ENCODE measurements around the gene AHNAK.
"Not testable (repeated sequence)": the region's sequence is repeated elsewhere in the genome, so short reads cannot be mapped to it uniquely, and the experiment has no call there.

Gene AHNAK

DNA sequence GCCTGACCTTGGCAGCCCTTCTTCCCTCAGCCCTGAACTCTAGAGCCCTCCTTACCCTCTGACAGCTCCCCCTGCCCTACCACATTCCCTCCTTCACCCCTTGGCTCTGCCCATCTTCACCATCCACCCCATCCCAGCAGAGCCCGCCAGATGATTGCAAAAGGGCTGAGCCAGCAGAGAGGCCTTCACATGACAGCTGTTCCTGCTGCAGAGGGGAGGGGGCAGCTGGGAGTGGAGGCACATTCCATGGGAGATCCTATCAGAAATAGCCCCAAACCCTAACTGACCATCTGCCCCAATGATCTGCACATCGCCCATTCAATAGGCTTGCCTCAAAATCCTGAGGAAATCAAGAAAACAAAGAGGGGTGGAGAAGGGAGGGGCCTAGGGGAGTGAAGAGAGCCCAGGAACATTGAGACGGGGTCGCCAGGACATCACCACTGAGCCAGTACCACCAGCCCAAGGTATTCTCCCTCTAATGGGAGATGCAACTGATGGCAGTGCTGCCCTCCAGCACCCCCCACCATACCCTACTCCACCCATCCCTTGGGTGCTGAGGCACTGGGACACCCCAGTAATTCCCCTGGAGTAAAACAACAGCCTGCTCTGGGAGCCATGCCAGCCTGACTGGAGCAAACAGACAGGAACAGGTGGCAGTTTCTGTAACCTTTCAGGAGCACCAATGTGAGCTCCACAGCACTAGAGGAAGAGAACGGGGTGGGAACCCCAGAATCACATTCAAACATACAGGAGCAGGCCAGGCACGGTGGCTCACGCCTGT, 8.0 kb upstream of the AHNAK start:
- TF ChIP-seq, protein P1, sequence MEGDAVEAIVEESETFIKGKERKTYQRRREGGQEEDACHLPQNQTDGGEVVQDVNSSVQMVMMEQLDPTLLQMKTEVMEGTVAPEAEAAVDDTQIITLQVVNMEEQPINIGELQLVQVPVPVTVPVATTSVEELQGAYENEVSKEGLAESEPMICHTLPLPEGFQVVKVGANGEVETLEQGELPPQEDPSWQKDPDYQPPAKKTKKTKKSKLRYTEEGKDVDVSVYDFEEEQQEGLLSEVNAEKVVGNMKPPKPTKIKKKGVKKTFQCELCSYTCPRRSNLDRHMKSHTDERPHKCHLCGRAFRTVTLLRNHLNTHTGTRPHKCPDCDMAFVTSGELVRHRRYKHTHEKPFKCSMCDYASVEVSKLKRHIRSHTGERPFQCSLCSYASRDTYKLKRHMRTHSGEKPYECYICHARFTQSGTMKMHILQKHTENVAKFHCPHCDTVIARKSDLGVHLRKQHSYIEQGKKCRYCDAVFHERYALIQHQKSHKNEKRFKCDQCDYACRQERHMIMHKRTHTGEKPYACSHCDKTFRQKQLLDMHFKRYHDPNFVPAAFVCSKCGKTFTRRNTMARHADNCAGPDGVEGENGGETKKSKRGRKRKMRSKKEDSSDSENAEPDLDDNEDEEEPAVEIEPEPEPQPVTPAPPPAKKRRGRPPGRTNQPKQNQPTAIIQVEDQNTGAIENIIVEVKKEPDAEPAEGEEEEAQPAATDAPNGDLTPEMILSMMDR (IDR thresholded peaks at IDR 0.05; ENCODE audit: low read length, missing control alignments): no peak
- no peak overlapping the region for H3K4me3 ChIP-seq (replicated peaks; ENCODE audit: low read depth, low read length)
- no peak for DNase-seq (ENCODE audit: low read depth)

DNA sequence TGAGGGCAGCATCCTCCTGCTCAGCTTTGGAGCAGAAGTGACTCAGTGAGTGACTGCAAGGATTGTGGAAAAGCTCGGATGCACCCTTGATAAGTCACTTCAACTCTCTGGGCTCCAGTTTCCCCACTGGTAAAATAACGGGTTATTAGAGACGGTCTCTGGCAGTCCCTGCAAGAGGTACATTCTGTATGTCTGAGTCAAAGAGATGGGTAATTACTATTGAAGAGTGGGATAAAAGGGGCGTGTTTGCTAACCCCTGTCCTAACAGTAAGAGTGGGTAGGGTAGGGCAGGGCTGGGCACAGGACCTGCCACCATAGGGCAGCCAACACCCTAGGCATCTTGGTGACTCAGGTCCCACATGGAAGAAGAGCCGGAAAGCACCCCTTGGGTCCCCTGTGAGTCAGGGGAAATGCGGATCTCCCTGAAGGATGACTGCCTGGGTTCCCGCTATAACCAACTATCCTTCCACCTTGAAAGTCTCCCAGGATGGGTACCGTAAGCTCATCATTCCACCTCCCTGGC, 7.3 kb upstream of the AHNAK start:
- H3K4me3 ChIP-seq (replicated peaks; ENCODE audit: low read depth, low read length): peak overlapping the region; percentile 8
- peak; percentile 66 for DNase-seq (ENCODE audit: low read depth)
- TF ChIP-seq, protein P1 (IDR thresholded peaks at IDR 0.05; ENCODE audit: low read length, missing control alignments): no peak

DNA sequence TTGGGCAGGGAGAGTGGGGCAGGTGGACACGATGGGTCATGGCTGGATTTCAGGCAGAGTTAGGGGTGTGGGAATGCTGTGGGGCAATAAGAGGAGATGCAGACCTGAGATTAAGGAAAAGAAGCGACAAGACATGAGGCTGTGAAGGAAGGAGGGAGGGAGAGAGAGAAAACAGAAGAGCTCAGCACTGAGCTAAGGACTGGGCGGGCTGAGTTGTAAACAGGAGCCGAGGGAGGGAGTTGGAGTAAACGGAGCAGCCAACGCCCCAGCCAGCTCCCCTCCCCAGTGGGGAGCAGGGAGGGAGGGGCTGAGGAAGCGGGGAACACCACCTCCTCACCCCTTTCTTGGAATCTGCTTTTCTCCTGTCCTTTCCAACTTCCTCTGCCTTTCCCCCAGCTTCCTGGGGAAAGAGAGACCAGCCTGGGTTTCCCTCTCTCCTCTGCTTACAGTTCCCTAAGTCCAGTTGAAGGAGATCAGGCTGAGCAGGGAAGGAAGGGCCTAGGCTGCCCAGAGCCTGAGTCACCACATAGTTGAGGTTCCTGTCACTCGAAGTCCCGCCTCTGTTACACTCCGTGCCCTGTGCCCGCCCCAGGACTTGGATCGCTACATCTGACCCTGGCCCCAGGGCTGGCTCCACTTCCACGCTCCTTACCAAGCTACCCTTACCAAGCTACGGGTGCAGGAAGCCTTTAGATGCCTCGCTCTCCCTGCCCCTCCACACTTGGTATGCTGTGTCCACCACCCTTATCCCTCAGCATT, 6.7 kb upstream of the AHNAK start:
- DNase-seq (ENCODE audit: low read depth): peak; percentile 94
- H3K4me3 ChIP-seq (replicated peaks; ENCODE audit: low read depth, low read length): peak overlapping the region; percentile 38
- TF ChIP-seq, protein P1 (IDR thresholded peaks at IDR 0.05; ENCODE audit: low read length, missing control alignments): no peak

DNA sequence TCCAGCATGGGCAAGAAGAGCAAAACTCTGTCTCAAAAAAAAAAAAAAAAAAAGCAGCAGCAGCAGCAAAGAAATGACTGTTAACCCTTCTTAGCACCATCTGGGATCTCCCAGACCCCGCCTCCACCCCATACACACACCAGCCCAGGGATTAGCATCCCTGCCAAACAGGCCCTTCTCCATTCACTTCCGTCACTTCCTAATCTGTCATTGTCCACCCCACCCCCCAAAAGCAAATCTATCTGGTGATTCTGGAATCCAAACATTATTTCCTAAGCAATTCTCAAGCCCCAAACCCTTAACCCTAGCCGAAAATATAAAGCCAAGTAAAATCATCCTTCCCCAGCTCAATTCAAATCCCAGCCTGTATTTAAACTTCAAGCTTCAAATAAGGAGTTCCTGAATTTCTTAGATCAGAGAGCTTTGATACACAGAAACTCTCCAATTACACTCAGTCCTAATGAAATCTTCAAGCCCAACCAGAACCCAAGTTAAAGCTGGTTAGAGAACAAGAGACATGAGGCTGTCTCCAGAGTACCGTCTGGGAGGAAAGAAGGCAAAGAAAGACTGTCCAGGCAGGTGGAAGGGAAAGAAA, 6.0 kb upstream of the AHNAK start:
- TF ChIP-seq, protein P1 (IDR thresholded peaks at IDR 0.05; ENCODE audit: low read length, missing control alignments): no peak
- peak overlapping the region; percentile 38 for H3K4me3 ChIP-seq (replicated peaks; ENCODE audit: low read depth, low read length)
- DNase-seq (ENCODE audit: low read depth): no peak

DNA sequence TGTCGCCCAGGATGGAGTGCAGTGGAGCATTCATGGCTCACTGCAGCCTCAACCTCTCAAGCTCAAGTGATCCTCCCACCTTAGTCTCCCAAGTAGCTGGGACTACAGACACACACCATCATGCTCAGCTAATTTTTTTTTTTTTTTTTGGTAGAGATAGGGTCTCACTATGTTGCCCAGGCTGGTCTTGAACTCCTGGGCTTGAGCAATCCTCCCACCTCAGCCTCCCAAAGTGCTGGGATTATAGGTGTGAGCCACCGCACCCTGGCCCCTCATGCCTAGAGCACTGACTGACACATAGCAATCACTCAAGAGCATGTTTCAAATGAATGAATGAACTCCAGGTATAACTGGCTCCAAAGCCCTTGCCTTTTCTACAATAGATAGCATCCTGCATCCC, 3.9 kb upstream of the AHNAK start:
- DNase-seq (ENCODE audit: low read depth); H3K4me3 ChIP-seq (replicated peaks; ENCODE audit: low read depth, low read length): not testable (repeated sequence)

DNA sequence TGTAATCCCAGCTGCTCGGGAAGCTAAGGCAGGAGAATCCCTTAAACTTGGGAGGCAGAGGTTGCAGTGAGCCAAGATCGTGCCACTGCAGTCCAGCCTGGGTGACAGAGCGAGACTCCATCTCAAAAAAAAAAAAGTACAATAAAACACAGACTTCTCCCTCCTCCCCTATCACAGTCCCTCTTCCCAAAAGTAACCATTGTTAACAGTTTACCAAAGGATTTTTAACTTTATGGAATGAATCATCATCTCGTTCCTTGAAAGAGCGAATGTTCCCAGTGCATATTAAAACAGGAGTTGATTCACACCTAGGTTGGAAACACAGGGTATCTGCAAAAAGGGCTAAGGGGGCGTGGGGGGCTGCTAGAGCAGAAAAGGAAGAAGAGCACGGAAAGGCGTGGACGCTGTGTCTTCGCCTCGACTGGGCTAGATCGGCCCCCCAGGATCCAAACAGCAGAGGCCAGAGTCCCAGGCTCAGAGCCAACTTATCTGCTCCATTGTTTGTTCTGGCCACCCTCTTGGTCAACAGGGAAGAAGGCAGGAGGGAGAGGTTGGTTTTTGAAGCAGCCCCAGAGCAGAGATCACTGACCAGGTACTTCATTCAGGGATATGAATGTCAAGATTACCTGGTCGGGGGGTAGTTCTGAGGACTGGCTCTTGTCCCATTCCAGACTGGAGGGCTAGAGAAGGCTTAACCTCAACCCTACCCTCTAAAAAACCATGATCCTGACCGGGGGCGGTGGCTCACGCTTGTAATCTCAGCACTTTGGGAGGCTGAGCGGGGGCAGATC, 2.1 kb upstream of the AHNAK start:
- TF ChIP-seq, protein P1 (IDR thresholded peaks at IDR 0.05; ENCODE audit: low read length, missing control alignments): no peak
- DNase-seq (ENCODE audit: low read depth): peak; percentile 66
- H3K4me3 ChIP-seq (replicated peaks; ENCODE audit: low read depth, low read length): peak overlapping the region; percentile 24
